Occipital lobe (tissue), 2 donors: ENCODE results near the gene CACNA1C. TPM values are rescaled to one million over a fixed set of nuclear protein-coding genes. Genes with fewer than 3 reads are reported as not detected.
"Not testable (repeated sequence)": the region's sequence is repeated elsewhere in the genome, so short reads cannot be mapped to it uniquely, and the experiment has no call there.

Experiments used
- DNase-seq: peaks from one replicate; lab custom pipeline; 2025; lab: John Stamatoyannopoulos, UW
- total RNA-seq: library from RNA; depleted of rRNA; stranded (reverse); fragments of >200 nt; gene quantifications from one replicate; pipeline ENCODE4 v1.2.3, GENCODE V29; 2014

The CACNA1C gene
- total RNA-seq, 1 donor from 2014 or later, result 21.4 TPM

DNA sequence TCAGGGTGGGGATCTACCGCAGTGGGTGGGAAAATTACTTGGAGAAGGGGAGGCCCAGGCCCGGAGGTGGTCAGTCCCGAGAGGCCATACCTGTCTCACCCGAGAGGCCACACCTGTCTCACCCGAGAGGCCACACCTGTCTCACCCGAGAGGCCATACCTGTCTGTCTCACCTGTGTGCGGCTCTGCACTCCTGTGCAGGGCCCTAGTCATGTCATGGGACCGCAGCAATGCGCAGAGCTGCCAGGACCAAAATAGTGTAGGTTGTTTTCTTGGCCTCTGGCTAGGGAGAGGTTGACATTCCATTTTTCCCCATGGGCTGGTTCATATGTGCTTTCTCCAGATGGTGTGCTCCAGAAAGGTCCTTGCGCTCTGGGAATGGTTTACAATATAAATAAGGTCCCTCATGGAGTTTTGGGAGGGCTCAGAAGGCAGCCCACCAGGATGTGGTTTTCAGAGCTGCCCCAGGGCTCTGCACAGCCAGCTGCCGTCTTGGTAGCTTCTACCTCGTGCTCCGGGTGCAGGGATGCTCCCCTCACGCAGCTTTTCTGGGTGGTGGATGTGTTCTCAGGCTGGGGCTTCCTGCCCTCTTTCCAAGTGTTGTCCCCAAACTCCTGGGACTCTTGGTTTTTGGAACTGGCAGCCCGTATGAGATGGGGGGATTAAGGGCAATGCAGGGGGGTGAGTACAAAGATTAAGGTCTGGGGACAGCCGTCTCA lies 58.2 kb downstream of the CACNA1C start:
- no peak for DNase-seq

DNA sequence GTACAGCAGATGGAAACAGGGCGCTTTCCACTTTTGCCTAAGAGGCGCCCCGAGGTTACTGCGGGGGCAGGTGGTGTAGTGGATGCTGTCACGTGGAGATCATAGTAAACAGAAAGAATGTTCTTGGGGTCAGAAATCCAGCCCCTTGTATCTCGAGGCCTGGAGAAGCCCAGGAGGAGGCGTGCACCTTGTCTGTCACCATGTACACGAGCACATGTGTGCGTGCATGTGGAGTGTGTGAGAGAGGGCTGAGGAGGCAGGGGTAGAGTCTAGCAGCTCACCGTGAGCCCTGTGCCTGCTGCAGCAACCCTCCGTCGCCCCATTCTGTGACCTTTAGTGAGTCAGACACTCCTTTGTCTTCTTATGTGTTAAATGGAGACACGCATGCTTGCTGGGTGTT lies 59.0 kb downstream of the CACNA1C start:
- DNase-seq, result no peak

DNA sequence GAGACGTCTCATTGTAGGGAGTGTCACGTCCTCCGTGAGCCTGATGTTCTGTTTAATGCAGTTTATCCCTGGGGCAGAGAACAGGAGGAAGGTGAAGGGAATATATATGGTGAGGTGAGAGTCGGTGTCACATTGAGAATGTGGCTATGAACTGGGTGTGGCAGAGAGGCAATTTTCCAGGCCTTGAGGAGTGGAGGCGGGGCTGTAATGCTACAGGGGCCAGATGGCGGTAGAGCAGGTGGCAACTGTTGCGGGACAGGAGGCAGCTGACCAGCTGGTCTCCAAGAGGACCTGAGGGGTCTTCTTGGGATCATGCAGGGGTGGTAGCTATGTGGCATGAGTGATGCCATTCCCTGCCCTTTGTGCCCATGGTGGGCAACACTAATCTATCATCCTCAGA lies 59.6 kb downstream of the CACNA1C start:
- DNase-seq, result no peak

DNA sequence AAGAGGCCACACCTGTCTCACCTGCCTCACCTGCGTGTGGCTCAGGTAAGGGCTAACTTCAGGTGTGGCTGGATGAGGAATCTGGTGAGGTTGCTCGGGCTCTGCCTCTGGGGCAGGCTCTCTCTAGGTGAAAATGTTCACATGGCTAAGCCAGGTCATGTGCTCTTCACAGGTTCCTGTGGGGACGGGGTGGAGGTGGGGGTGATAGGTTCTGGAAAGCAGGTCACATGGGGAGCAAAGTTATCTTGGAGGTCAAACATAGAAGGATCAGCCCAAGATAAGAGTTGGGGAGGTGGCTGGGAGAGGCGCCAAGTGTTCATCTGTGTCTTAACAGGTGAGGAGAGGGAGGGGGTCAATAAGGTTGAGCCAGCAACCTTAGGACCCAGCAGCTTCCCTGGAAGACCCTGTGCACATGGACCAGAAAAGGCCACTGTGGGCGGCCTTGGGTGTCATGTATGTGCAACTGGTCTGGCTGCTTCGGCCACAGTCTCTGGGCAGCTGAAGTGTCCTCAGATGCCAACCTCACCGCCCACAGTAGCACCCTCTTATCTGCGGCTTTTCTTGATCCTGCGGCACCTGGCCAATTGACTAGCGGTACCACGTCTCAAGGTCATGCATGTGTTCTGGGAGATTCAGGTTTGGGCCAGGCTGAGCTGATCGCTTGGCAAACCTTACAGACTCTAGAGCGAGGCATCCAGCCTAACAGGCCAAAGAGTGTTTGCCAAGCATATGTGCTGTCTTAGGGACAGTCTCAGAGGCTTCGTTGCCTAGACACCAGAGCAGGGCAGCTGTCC lies 60.5 kb downstream of the CACNA1C start:
- DNase-seq, result no peak

DNA sequence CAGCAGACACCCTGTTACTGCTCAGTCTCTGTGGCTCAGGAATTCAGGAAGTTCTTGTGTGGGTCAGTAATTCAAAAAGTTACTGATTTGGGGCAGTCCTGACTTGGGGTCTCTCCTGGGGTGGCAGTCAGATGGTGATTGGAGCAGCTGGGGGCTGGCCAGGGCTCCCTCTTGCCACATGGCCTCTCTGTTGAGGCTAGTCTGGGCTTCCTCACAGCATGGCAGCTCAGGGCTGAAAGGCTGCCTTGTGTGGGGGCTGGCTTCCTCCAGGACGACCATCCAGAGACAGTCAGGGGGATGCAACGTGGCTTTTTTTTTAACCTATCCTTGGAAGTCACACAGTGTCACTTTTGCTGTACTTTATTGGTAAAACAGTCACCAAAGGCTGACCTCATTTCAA lies 61.3 kb downstream of the CACNA1C start:
- DNase-seq, result no peak

DNA sequence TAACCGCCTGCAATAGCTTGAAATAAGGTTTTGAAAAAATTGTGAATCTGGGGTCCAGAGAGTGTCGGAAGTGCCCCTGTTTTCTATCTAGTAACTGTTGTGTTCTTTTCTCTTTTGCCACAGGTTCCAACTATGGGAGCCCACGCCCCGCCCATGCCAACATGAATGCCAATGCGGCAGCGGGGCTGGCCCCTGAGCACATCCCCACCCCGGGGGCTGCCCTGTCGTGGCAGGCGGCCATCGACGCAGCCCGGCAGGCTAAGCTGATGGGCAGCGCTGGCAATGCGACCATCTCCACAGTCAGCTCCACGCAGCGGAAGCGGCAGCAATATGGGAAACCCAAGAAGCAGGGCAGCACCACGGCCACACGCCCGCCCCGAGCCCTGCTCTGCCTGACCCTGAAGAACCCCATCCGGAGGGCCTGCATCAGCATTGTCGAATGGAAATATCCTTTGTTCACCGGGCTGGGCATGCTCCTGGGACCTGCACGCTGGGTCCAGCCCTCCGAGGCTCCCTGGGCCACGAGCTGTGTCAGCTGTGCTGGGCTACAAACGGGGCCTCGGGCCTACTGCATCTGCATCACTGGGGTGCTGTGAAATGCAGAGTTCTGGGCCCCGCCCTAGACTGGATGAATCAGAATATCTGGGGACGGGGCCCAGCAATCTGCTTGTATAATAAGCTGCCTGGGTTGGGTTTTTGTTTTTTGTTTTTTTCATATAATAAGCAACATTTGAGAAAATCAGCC lies 62.5 kb downstream of the CACNA1C start:
- no peak for DNase-seq

DNA sequence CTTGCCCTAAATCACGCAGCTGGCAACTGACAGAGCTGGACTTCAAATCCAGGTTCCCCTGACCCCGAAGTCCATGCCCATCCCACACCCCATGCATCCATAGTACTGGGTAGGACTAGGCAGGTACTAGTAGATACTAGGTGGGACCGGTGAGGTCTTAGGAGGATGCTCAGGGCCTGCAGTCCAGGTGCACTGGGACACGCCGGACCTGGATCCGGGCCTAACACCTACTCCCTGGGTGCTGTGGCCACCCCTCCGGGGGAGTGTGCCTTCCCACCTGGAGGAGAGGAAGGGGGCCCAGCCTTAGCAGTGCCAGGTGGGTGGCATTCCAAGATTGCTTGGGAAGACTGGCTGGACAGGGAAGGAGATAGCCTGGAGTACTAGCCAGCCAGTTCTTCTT lies 64.8 kb downstream of the CACNA1C start:
- DNase-seq, result no peak

DNA sequence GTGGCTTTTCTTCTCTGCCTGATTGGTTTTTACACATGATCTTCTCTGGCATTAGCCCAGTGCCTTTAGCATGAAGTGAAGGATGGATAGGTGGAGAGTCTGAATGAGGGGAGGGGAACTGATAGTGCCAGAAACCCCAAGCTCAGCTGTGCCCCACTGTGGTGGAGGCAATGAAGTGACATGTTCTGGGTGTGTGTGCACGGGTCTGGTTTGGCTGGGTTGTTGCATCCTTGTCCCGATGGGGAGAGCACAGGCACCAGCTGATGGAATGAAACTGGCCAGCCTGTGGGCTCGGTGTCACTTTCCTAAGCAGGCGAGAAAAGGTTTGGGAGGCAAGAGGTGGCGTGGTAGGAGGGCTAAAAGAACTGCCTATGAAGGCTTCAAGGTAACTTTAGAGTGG lies 65.3 kb downstream of the CACNA1C start:
- DNase-seq, result no peak

DNA sequence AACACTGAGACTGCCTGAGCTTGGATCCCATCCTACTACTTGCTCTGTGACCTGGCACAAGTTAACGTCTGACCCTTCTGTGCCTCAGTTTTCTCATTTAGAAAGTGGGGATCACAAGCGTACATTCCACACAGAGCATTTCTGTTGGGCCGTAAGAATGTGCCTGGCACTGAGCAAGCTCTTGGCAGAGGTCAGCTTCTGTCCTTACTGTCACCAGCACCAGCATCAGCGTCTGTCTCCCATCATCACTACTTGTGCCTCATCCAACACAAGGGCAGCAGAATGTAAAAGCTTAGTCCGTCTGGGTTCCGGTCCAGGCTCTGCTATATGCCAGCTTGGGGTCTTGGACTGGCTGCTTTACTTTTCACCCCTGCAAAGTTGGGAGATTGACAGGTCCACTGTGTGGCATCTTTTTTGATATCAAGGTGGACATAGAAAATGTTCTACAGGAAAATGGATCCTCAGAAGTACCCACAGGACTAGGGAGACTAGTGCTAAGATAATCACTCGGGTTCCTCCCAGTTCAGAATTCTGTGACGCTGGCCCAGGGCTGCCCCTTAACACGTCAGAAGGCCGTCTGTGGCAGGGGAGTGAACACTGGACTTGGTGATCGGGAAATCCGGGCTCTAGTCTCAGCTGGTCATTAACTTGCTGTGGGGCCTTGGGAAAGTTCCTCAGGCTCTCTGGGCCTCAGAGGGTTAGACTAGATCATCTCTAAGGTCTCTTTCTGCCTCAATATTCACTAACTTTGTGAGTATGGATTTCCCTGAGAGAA lies 65.9 kb downstream of the CACNA1C start:
- no peak for DNase-seq

DNA sequence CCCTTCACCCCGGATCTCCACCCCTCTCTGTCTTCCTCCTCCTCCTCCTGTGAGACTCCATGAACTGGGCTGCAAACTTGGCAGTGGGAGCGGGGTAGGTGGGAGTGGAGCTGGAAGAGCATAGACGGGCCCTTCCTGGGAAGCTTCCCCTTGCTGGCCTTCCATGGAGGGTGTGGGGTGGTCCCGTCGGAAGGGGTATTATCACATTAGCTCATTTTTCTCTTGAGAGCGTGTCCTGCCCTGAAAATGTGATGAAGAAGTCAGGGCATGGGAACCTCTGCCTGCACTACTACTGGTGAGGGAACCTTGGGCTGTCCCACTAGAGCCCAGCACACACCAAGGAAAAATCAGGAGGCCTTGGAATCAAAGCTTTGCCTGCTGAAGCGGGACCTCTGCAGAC lies 66.5 kb downstream of the CACNA1C start:
- no peak for DNase-seq

DNA sequence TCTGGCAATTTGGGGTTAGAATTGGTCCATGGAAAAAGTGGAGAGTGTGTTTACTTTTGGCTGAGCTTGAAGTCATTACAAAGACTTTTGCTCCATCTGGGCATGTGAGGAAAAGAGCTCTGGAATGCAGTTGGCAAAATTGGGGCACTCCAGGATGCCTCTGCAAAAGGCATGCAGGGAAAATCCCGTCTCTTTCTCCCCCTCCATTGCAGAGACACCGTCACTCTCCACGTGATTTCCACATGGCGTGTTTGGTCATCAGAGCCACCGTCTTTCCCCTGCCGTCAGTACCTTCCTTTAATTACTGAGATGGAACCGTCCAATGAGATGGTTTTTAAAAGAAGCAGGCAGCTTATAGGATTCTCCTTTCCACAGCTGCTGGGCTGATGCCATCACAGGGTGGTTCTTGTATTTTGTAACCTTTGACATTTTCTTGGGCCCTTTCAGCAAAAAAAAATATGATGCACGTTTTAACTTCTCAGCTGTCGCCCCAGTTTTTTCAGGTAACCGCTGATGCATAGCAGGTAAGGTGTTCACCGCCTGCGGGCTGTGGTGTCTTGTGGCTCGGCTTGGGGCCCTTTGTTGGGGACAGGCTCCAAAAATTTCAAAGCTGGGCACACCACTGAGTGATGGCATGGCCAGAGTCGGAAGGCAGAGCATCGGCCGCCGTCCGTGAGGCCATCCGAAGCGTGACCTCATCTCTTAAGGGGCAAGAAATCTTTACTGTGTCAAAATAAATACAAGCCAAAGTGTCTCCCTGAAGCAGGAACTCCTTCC lies 68.4 kb downstream of the CACNA1C start:
- no peak for DNase-seq

DNA sequence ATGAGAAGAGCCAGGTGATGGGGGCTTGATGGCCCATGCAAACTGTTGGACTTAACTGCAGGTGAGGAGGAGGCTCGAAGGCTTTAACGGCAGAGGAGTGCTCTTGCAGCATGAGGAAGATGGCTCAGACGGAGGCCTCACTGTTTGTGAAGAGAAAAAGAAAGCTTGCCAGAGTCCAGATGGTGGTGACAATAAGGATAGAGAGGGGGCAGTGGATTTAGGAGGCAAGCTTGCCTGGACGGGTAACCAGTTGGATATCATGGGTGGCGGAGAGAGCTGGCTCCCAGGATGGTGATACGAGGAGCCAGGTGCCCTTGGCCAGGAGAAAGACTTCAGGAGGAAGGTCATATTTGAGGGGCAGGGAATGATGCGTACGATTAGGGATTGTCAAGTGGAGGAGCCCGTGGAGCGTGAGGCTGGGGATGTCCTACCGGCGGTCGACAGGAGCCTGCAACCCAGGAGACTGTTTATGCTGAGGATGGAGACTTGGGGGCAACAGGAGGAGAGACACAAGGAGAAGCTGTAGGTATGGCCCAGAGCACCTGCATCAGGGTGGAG lies 71.8 kb downstream of the CACNA1C start:
- no peak for DNase-seq

DNA sequence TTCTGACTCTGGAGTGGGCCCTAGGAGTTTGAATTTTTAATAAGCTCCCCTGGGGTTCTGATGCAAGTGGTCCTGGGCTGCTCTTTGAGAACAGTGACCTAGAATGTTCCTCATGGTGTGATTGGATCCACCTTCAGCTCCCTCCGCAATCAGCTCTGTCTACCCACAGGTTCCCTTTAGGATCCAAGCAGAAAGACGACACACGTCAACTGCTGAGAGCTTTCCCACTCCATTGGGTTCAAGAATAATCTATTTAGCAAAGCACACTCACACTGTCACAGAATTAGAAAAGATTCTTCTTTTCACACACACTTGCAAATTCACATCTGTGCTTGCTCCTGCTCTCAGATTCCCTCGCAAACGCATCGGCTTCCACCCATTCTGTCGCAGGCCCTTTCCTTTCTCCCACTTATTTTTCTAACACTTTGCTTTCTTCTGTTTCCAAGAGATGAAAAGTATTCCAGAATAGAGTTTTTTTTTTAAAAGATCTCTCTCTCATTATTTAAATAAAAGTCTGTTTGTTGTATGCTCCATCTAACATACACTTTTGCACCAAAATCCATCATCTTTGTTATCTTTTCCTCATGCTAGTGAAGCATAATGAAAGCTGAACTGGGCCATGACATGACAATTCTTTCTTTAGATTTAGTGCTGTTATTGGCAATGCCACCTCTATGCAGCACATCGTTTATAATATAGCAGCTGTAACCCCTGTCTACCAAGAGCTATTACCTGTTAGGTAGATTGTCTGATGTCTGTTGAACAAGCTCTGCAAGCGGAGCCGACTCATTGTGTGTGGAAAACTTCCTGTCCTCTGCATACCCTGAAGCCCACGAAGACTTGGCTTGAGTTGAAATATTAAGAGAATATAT lies 73.1 kb downstream of the CACNA1C start:
- no peak for DNase-seq

DNA sequence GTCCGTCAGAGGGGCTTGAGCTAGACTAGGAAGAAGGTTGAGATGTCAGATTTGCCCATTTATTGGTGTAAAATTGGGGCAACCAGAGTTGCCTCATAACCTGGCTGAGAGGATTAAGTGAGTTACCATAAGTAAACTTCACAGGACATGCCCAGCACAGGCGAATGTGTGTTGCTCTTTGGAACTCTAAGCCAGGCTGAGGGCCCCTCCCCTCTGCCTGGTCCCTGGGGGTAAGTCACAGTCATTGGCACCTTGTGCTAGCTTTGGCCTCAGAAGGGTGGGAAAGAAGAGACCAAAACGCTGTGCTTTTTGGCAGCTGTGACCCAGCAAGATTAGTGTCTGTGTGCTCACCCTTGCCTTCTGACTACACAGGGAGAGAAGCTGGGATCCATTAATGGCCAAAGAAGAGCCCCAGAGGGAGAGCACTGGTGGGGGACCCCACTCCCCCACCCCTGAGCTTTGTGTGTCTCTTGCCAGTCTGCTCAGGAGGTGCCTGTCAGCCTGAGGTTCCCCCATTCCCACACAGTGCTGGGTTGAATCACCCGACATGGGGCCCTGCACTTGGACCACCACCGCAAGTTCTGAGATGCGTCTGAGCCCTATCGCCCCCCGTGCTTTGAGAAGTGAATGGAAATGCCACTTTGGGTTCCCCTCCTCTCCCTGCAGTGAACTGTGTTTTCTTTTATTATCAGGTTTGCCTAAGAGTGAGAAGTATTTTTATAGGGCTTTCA lies 74.1 kb downstream of the CACNA1C start:
- DNase-seq, result no peak

DNA sequence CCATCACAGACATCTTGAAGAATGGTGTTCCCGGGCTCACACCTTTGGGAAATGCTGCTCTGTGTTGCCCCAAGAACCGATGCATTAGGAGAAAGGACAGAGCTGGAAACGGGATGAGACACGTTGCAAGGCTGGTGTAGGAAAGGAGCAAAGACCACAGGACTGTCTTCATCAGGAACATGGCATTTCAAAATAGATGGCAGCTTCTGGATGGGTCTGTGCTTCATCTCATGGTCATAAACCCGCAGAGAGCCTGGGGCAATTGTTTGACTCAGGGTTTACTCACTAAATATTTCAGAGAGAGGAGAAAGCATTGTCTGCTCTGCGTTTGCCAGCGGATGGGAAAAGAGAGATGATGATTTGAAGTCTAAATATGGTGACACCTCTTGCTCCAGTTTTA lies 76.3 kb downstream of the CACNA1C start:
- no peak for DNase-seq

DNA sequence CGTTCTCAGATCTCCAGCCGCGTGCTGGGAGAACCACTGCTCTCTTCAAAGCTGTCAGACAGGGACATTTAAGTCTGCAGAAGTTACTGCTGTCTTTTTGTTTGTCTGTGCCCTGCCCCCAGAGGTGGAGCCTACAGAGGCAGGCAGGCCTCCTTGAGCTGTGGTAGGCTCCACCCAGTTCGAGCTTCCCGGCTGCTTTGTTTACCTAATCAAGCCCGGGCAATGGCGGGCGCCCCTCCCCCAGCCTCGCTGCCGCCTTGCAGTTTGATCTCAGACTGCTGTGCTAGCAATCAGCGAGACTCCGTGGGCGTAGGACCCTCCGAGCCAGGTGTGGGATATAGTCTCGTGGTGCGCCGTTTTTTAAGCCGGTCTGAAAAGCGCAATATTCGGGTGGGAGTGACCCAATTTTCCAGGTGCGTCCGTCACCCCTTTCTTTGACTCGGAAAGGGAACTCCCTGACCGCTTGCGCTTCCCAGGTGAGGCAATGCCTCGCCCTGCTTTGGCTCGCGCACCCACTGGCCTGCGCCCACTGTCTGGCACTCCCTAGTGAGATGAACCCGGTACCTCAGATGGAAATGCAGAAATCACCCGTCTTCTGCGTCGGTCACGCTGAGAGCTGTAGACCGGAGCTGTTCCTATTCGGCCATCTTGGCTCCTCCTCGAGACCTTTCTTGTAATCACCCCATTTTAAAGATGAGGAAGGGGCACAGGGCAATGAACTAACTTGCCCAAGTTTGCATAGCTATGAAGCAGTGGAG lies 83.1 kb downstream of the CACNA1C start:
- not testable (repeated sequence) for DNase-seq

DNA sequence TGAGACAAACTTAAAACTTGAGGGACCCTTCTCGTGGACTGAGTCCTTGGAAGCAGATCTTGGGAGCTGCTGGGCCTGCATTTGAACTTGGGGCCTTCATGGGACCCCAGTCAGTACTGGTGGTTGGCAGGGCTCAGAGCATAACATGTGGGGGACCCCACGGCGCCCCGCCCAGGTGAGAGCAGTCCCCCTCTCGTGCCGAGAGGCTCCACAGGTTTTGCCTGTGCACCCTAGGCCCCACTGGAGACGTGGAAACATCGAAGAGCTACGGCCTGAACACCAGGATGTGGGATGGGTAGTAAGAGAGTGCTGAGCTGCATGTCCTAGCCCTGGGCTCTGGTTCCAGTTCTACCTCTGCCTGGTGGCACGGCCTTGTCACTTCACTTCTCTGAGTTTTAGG lies 84.1 kb downstream of the CACNA1C start:
- no peak for DNase-seq

DNA sequence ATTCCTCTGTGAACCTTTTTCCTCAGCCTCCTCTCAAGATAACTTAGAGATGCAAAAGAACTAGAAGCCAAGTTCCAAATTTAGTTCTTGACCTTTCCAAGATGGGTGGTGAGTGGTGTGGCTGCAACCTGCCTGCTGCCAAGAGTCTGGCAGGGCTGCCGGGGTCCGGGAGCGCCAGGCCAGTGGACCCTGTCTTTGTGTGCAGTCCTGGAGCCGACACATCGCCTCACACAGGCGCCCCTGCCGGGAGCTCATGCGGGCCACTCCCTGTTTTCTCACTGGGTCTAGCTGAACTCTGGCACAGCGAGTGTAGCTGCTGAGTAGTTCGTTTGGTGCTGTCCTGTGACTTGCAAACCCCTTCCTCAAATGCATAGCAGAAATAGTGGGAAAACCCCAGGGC lies 84.9 kb downstream of the CACNA1C start:
- no peak for DNase-seq
